CD1c-positive myeloid dendritic cell (primary cell): Measurements from ENCODE around the gene IL1RAPL2.
"Not testable (repeated sequence)": the region's sequence is repeated elsewhere in the genome, so short reads cannot be mapped to it uniquely, and the experiment has no call there.

Experiments
- DNase-seq: peaks from one replicate; pipeline ENCODE4 v3.0.0-alpha.2; 2016; ENCODE audit errors: extremely low spot score

IL1RAPL2 gene

GRCh38 chrX:104670051-104670450 is 104.1 kb downstream of the IL1RAPL2 start:
- DNase-seq, result no peak

GRCh38 chrX:104677517-104677916 is 111.5 kb downstream of the IL1RAPL2 start:
- DNase-seq, result not testable (repeated sequence)

GRCh38 chrX:104679175-104679574 is 113.2 kb downstream of the IL1RAPL2 start:
- no peak for DNase-seq

- DNase-seq, result no peak
Observed at GRCh38 chrX:104681214-104681613, 115.2 kb downstream of the IL1RAPL2 start.

GRCh38 chrX:104684077-104684476 is 118.1 kb downstream of the IL1RAPL2 start:
- DNase-seq, result no peak

- no peak for DNase-seq
Observed at GRCh38 chrX:104695593-104695992, 129.6 kb downstream of the IL1RAPL2 start.

GRCh38 chrX:104696667-104697066 is 130.7 kb downstream of the IL1RAPL2 start:
- no peak for DNase-seq

- DNase-seq, result no peak
Observed at GRCh38 chrX:104697294-104697693, 131.3 kb downstream of the IL1RAPL2 start.

GRCh38 chrX:104707042-104707441 is 141.0 kb downstream of the IL1RAPL2 start:
- no peak for DNase-seq

- no peak for DNase-seq
Observed at GRCh38 chrX:104707572-104707971, 141.6 kb downstream of the IL1RAPL2 start.

GRCh38 chrX:104712515-104712914 is 146.5 kb downstream of the IL1RAPL2 start:
- DNase-seq, result no peak

GRCh38 chrX:104721854-104722253 is 155.9 kb downstream of the IL1RAPL2 start:
- no peak for DNase-seq

GRCh38 chrX:104728456-104728855 is 162.5 kb downstream of the IL1RAPL2 start:
- DNase-seq, result no peak

- no peak for DNase-seq
Observed at GRCh38 chrX:104742355-104742754, 176.4 kb downstream of the IL1RAPL2 start.

GRCh38 chrX:104745152-104745551 is 179.2 kb downstream of the IL1RAPL2 start:
- DNase-seq, result no peak

- no peak for DNase-seq
Observed at GRCh38 chrX:104749951-104750610, 184.1 kb downstream of the IL1RAPL2 start.

GRCh38 chrX:104762641-104763040 is 196.6 kb downstream of the IL1RAPL2 start:
- no peak for DNase-seq

GRCh38 chrX:104789784-104790183 is 223.8 kb downstream of the IL1RAPL2 start:
- no peak for DNase-seq

- no peak for DNase-seq
Observed at GRCh38 chrX:104795804-104796203, 229.8 kb downstream of the IL1RAPL2 start.

GRCh38 chrX:104803219-104803618 is 237.2 kb downstream of the IL1RAPL2 start:
- DNase-seq, result no peak

GRCh38 chrX:104806346-104806745 is 240.3 kb downstream of the IL1RAPL2 start:
- DNase-seq, result no peak

GRCh38 chrX:104833401-104833800 is 267.4 kb downstream of the IL1RAPL2 start:
- DNase-seq, result no peak

- no peak for DNase-seq
Observed at GRCh38 chrX:104842646-104843045, 276.6 kb downstream of the IL1RAPL2 start.

- no peak for DNase-seq
Observed at GRCh38 chrX:104852241-104852640, 286.2 kb downstream of the IL1RAPL2 start.
